Measurements from ENCODE around the gene SPINK5. TPM values are rescaled to one million over a fixed set of nuclear protein-coding genes. Genes with fewer than 3 reads are reported as not detected.

Gene SPINK5
- total RNA-seq, 1 donor = not detected

DNA sequence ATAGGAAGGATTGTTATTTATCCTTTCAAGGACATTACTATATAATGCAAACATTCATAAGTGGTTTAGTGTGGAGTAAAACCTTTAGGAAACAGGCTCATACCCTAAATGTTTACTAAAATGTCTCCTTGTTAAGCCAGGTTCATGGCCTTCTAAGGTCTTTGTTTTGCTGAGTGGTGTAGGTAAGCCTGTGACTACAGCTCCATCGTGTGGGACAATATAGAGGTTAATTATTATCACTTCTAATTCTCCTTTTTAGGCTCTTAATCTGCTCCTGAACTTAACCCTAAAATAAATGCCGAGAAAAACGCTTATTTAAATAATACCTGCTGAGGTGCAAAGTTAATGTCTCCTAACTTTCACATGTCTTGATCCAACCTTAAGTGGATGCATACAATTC, 43.8 kb downstream of the SPINK5 start:
- TF ChIP-seq, protein P1, sequence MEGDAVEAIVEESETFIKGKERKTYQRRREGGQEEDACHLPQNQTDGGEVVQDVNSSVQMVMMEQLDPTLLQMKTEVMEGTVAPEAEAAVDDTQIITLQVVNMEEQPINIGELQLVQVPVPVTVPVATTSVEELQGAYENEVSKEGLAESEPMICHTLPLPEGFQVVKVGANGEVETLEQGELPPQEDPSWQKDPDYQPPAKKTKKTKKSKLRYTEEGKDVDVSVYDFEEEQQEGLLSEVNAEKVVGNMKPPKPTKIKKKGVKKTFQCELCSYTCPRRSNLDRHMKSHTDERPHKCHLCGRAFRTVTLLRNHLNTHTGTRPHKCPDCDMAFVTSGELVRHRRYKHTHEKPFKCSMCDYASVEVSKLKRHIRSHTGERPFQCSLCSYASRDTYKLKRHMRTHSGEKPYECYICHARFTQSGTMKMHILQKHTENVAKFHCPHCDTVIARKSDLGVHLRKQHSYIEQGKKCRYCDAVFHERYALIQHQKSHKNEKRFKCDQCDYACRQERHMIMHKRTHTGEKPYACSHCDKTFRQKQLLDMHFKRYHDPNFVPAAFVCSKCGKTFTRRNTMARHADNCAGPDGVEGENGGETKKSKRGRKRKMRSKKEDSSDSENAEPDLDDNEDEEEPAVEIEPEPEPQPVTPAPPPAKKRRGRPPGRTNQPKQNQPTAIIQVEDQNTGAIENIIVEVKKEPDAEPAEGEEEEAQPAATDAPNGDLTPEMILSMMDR (IDR thresholded peaks at IDR 0.05; ENCODE audit: extremely low read depth, low read depth, low read length) = no peak
- no peaks in the 10 kb centered on the region for H3K79me2 ChIP-seq (ENCODE audit: insufficient read depth, low read length)
- H3K27me3 ChIP-seq (ENCODE audit: insufficient read depth, low read length) = no peaks in the 10 kb centered on the region
- no peaks in the 10 kb centered on the region for H3K9me3 ChIP-seq (ENCODE audit: low read depth, low read length)
- DNase-seq (ENCODE audit: insufficient read length, low spot score, missing footprints) = no peak
- H3K4me1 ChIP-seq (ENCODE audit: insufficient read depth, low read length) = no peaks in the 10 kb centered on the region
- H3K4me3 ChIP-seq (ENCODE audit: insufficient read depth, low read length) = no peak overlapping the region
- H3K36me3 ChIP-seq (ENCODE audit: insufficient read depth, low read length) = no peaks in the 10 kb centered on the region
- H2AFZ ChIP-seq (ENCODE audit: low read length) = no peak overlapping the region
- no peak overlapping the region for H3K27ac ChIP-seq (ENCODE audit: low read depth, low read length)
- no peak overlapping the region for H3K4me2 ChIP-seq (ENCODE audit: insufficient read depth, low read length)
- H4K20me1 ChIP-seq (ENCODE audit: insufficient read depth, low read length) = no peaks in the 10 kb centered on the region

GRCh38 chr5:148113243-148113642, 49.5 kb downstream of the SPINK5 start:
- Histone ChIP-seq H3K27me3 (ENCODE audit: insufficient read depth, low read length) (no peaks in the 10 kb centered on the region), H3K27ac (ENCODE audit: low read depth, low read length) (no peak overlapping the region), H3K79me2 (ENCODE audit: insufficient read depth, low read length) (no peaks in the 10 kb centered on the region), H4K20me1 (ENCODE audit: insufficient read depth, low read length) (no peaks in the 10 kb centered on the region), H3K4me1 (ENCODE audit: insufficient read depth, low read length) (no peaks in the 10 kb centered on the region), H3K4me3 (ENCODE audit: insufficient read depth, low read length) (no peak overlapping the region), H3K36me3 (ENCODE audit: insufficient read depth, low read length) (no peaks in the 10 kb centered on the region), H2AFZ (ENCODE audit: low read length) (no peak overlapping the region), H3K4me2 (ENCODE audit: insufficient read depth, low read length) (no peak overlapping the region), H3K9me3 (ENCODE audit: low read depth, low read length) (no peaks in the 10 kb centered on the region)
- no peak for DNase-seq (ENCODE audit: insufficient read length, low spot score, missing footprints)
- TF ChIP-seq, protein P1 (IDR thresholded peaks at IDR 0.05; ENCODE audit: extremely low read depth, low read depth, low read length) = no peak

GRCh38 chr5:148120317-148120716, 56.5 kb downstream of the SPINK5 start:
- Histone ChIP-seq H3K4me3 (ENCODE audit: insufficient read depth, low read length) (no peak overlapping the region), H3K36me3 (ENCODE audit: insufficient read depth, low read length) (no peaks in the 10 kb centered on the region), H3K4me2 (ENCODE audit: insufficient read depth, low read length) (no peak overlapping the region), H3K4me1 (ENCODE audit: insufficient read depth, low read length) (no peaks in the 10 kb centered on the region), H3K27ac (ENCODE audit: low read depth, low read length) (no peak overlapping the region), H3K27me3 (ENCODE audit: insufficient read depth, low read length) (no peaks in the 10 kb centered on the region), H3K79me2 (ENCODE audit: insufficient read depth, low read length) (no peaks in the 10 kb centered on the region), H4K20me1 (ENCODE audit: insufficient read depth, low read length) (no peaks in the 10 kb centered on the region), H2AFZ (ENCODE audit: low read length) (no peak overlapping the region), H3K9me3 (ENCODE audit: low read depth, low read length) (no peaks in the 10 kb centered on the region)
- DNase-seq (ENCODE audit: insufficient read length, low spot score, missing footprints) = no peak
- TF ChIP-seq, protein P1 (IDR thresholded peaks at IDR 0.05; ENCODE audit: extremely low read depth, low read depth, low read length) = no peak

DNA sequence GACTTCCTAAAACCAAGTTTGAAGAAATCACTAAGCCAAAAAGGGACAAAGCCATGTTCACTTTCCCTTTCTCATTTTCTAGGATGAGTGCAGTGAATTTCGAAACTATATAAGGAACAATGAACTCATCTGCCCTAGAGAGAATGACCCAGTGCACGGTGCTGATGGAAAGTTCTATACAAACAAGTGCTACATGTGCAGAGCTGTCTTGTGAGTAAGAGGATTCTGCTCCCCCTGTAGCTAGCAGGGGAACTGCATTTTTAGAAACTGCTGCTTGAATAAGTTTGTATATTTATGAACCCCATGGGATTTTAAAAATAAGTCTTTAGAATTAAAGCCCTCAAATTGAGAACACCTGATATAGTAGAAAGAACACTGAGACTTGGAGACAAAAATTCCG, 61.9 kb downstream of the SPINK5 start:
- Histone ChIP-seq H4K20me1 (ENCODE audit: insufficient read depth, low read length) (no peaks in the 10 kb centered on the region), H3K4me3 (ENCODE audit: insufficient read depth, low read length) (no peak overlapping the region), H3K36me3 (ENCODE audit: insufficient read depth, low read length) (no peaks in the 10 kb centered on the region), H2AFZ (ENCODE audit: low read length) (no peak overlapping the region), H3K27me3 (ENCODE audit: insufficient read depth, low read length) (no peaks in the 10 kb centered on the region), H3K27ac (ENCODE audit: low read depth, low read length) (no peak overlapping the region), H3K9me3 (ENCODE audit: low read depth, low read length) (no peaks in the 10 kb centered on the region), H3K4me2 (ENCODE audit: insufficient read depth, low read length) (no peak overlapping the region), H3K79me2 (ENCODE audit: insufficient read depth, low read length) (no peaks in the 10 kb centered on the region), H3K4me1 (ENCODE audit: insufficient read depth, low read length) (no peaks in the 10 kb centered on the region)
- TF ChIP-seq, protein P1 (IDR thresholded peaks at IDR 0.05; ENCODE audit: extremely low read depth, low read depth, low read length) = peak; percentile 7
- DNase-seq (ENCODE audit: insufficient read length, low spot score, missing footprints) = peak; percentile 69
